NCI-H2029 (cell line): Measurements from ENCODE around the gene C16orf78.
"Not testable (repeated sequence)": the region's sequence is repeated elsewhere in the genome, so short reads cannot be mapped to it uniquely, and the experiment has no call there.

Experiments
- DNase-seq: peaks from one replicate; lab custom pipeline; 2025; lab: John Stamatoyannopoulos, UW

The C16orf78 gene

GRCh38 chr16:49349446-49350168 lies 24.0 kb upstream of the C16orf78 start:
- DNase-seq = no peak

GRCh38 chr16:49350265-49351095 lies 23.1 kb upstream of the C16orf78 start:
- DNase-seq = no peak

GRCh38 chr16:49351096-49351487 lies 22.5 kb upstream of the C16orf78 start:
- DNase-seq = no peak

- DNase-seq = no peak
Measured at GRCh38 chr16:49352892-49353291, 20.7 kb upstream of the C16orf78 start.

GRCh38 chr16:49353680-49354079 lies 19.9 kb upstream of the C16orf78 start:
- DNase-seq = no peak

- no peak for DNase-seq
Measured at GRCh38 chr16:49354101-49354500, 19.5 kb upstream of the C16orf78 start.

GRCh38 chr16:49354991-49355390 lies 18.6 kb upstream of the C16orf78 start:
- no peak for DNase-seq

- no peak for DNase-seq
Measured at GRCh38 chr16:49355933-49356665, 17.5 kb upstream of the C16orf78 start.

- no peak for DNase-seq
Measured at GRCh38 chr16:49356728-49357488, 16.7 kb upstream of the C16orf78 start.

GRCh38 chr16:49359591-49359990 lies 14.0 kb upstream of the C16orf78 start:
- no peak for DNase-seq

- not testable (repeated sequence) for DNase-seq
Measured at GRCh38 chr16:49361731-49362130, 11.9 kb upstream of the C16orf78 start.

- DNase-seq = no peak
Measured at GRCh38 chr16:49362230-49362629, 11.4 kb upstream of the C16orf78 start.

GRCh38 chr16:49365711-49366509 lies 7.7 kb upstream of the C16orf78 start:
- no peak for DNase-seq

- no peak for DNase-seq
Measured at GRCh38 chr16:49366669-49367068, 6.9 kb upstream of the C16orf78 start.

- DNase-seq = no peak
Measured at GRCh38 chr16:49369651-49370611, 3.7 kb upstream of the C16orf78 start.

GRCh38 chr16:49376206-49376605 lies 2.6 kb downstream of the C16orf78 start:
- no peak for DNase-seq

GRCh38 chr16:49377196-49377755 lies 3.7 kb downstream of the C16orf78 start:
- no peak for DNase-seq

GRCh38 chr16:49378238-49378637 lies 4.6 kb downstream of the C16orf78 start:
- no peak for DNase-seq

GRCh38 chr16:49378816-49379215 lies 5.2 kb downstream of the C16orf78 start:
- no peak for DNase-seq

GRCh38 chr16:49382916-49383315 lies 9.3 kb downstream of the C16orf78 start:
- DNase-seq = no peak
